NB4 (cell line): ENCODE measurements around the gene MT4.

ENCODE experiments used
- MYC ChIP-seq: IDR thresholded peaks from 2 replicates; pipeline ENCODE4 v1.6.1; 2011; ENCODE audit warnings: low read depth, low read length
- POLR2A ChIP-seq: IDR thresholded peaks from 2 replicates; pipeline ENCODE4 v1.6.1; 2011; ENCODE audit warnings: mild to moderate bottlenecking; ENCODE audit not compliant: insufficient read length; ENCODE audit errors: extremely low read depth
- TF ChIP-seq, protein P1 (sequence below): IDR thresholded peaks from one replicate; pipeline ENCODE4 v1.5.1; 2012; ENCODE audit warnings: low read depth, low read length
- TF ChIP-seq, protein P2 (sequence below): IDR thresholded peaks from 2 replicates; pipeline ENCODE4 v1.6.1; 2011; ENCODE audit warnings: low read depth, low read length

DNA sequence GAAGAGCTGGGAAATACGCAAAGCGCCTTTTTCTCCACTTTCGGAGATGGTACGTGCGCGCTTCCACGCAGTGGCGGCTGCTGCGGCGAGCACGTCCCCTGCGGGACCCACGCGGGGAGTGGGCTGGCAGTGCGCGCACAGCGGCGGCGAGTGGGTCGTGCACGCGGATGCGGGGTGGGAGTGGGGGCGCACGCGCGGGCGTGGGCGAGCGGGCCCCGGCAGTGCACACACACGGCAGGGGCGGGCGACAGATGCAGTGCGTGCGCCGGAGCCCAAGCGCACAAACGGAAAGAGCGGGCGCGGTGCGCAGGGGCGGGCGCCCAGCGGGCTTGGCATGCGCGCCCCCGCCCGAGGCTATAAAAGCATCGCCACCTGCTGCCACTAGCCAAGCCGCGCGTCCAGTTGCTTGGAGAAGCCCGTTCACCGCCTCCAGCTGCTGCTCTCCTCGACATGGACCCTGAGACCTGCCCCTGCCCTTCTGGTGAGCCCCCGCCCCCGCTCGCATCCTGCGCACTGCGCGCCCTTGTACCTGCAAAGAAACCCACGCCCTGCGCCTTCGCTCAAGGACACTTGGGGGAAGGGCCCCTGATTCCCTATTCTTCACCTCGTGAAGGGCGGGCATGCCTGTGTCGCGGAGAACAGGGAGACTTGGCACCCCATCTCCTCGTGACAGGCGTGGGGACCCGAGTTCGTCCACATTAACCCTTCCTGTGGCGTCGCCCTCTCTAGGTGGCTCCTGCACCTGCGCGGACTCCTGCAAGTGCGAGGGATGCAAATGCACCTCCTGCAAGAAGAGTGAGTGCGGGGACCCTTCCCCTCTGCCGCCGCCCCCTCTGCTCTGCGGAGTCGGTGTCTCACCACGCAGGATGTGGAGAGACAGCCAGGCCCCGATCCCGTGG lies 24.5 kb downstream of the MT4 start, which contains the start of gene MT3:
- TF ChIP-seq, protein P1, sequence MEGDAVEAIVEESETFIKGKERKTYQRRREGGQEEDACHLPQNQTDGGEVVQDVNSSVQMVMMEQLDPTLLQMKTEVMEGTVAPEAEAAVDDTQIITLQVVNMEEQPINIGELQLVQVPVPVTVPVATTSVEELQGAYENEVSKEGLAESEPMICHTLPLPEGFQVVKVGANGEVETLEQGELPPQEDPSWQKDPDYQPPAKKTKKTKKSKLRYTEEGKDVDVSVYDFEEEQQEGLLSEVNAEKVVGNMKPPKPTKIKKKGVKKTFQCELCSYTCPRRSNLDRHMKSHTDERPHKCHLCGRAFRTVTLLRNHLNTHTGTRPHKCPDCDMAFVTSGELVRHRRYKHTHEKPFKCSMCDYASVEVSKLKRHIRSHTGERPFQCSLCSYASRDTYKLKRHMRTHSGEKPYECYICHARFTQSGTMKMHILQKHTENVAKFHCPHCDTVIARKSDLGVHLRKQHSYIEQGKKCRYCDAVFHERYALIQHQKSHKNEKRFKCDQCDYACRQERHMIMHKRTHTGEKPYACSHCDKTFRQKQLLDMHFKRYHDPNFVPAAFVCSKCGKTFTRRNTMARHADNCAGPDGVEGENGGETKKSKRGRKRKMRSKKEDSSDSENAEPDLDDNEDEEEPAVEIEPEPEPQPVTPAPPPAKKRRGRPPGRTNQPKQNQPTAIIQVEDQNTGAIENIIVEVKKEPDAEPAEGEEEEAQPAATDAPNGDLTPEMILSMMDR = no peak
- TF ChIP-seq POLR2A (no peak), MYC (no peak)
- TF ChIP-seq, protein P2, sequence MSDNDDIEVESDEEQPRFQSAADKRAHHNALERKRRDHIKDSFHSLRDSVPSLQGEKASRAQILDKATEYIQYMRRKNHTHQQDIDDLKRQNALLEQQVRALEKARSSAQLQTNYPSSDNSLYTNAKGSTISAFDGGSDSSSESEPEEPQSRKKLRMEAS = no peak
